K562 (cell line): Measurements from ENCODE around the gene NR5A1. TPM values are rescaled to one million over a fixed set of nuclear protein-coding genes. Genes with fewer than 3 reads are reported as not detected.

Experiments used
- ATAC-seq: fragments of 200-7000 bp; cut with Tn5 transposase; 3 replicates; pipeline ENCODE4 v1.9.1; 2020; ENCODE audit warnings: moderate library complexity
- BruUV-seq: library from RNA; stranded (reverse); fragments of 400-500 nt; replicated peaks from 2 replicates; lab custom pipeline; 2021; lab: Mats Ljungman, UMichigan
- CTCF ChIA-PET: fragments of 300-600 bp; formaldehyde crosslinking; extraction: SDS; loops from one replicate; lab custom pipeline; 2021; ENCODE audit warnings: low intra/inter-chr PET ratio; lab: Yijun Ruan, JAX
- POLR2A ChIA-PET: fragments of 300-600, 350-650 bp; sonication (Branson Sonifier 250); formaldehyde crosslinking; extraction: SDS; loops from one replicate; lab custom pipeline; 2021; ENCODE audit warnings: antibody characterized with exemption, inconsistent platforms; lab: Yijun Ruan, JAX
- DNase-seq, 4 experiments: peaks; one replicate each; pipeline versions ENCODE4 v3.0.0 to v3.0.0-alpha.2; 2011 to 2018; ENCODE audit warnings: low spot score in 3 of 4, mixed read lengths in 3 of 4; ENCODE audit errors: extremely low read depth in 1 of 4
- FAIRE-seq: peaks from 2 replicates; lab custom pipeline; 2011; peaks lifted over from hg19 to GRCh38; lab: Jason Lieb, UNC
- H2AFZ ChIP-seq: 2 replicates; pipeline ENCODE4 v1.6.0; 2011; ENCODE audit warnings: low read depth, low read length, control low read depth, inconsistent platforms
- H3K27ac ChIP-seq: fragments of 200-600 bp; 3 replicates; pipeline ENCODE4 v1.8.0; 2011; ENCODE audit warnings: low read depth, mild to moderate bottlenecking, control low read depth, inconsistent platforms, low read length, moderate library complexity, mixed read lengths; ENCODE audit errors: extremely low read depth
- H3K27me3 ChIP-seq, 2 experiments: fragments of 300-600 bp in 1 of 2; 2 replicates in 1 of 2; 3 replicates in 1 of 2; pipeline versions ENCODE4 v1.6.0 to v1.8.0; 2011; ENCODE audit warnings: inconsistent platforms in 2 of 2, low read length in 2 of 2, mild to moderate bottlenecking in 1 of 2, mixed read lengths in 1 of 2, moderate library complexity in 1 of 2; ENCODE audit not compliant: control insufficient read depth in 2 of 2, insufficient read depth in 2 of 2
- H3K36me3 ChIP-seq: fragments of 300-600 bp; 3 replicates; pipeline ENCODE4 v1.8.0; 2011; ENCODE audit warnings: mild to moderate bottlenecking, low read length, inconsistent platforms; ENCODE audit not compliant: control insufficient read depth, insufficient read depth
- H3K4me1 ChIP-seq, 2 experiments: fragments of 200-600 bp in 1 of 2; replicated peaks in 1 of 2; 2 replicates in 1 of 2; 3 replicates in 1 of 2; pipeline versions ENCODE4 v1.5.1 to v1.8.0; 2011; ENCODE audit warnings: inconsistent platforms in 2 of 2, low read length in 2 of 2, mild to moderate bottlenecking in 1 of 2, mixed read lengths in 1 of 2, moderate library complexity in 1 of 2; ENCODE audit not compliant: control insufficient read depth in 2 of 2, insufficient read depth in 2 of 2
- H3K4me2 ChIP-seq: 2 replicates; pipeline ENCODE4 v1.6.1; 2011; ENCODE audit warnings: low read length, control low read depth, inconsistent platforms, mixed read lengths; ENCODE audit not compliant: insufficient read depth
- H3K4me3 ChIP-seq: fragments of 200-600 bp; sonication (generic), shearing (Covaris generic); 2 replicates; pipeline ENCODE4 v1.5.1; 2016; ENCODE audit warnings: control low read depth, inconsistent platforms
- H3K79me2 ChIP-seq: fragments of 200-600 bp; 3 replicates; pipeline ENCODE4 v1.8.0; 2011; ENCODE audit warnings: low read length, inconsistent platforms; ENCODE audit not compliant: control insufficient read depth, insufficient read depth
- H3K9ac ChIP-seq, 2 experiments: 2 replicates each; pipeline versions ENCODE4 v1.6.0 to v1.6.1; 2011; ENCODE audit warnings: low read depth in 2 of 2, low read length in 2 of 2, control low read depth in 1 of 2, inconsistent platforms in 1 of 2, mild to moderate bottlenecking in 1 of 2, mixed read lengths in 1 of 2; ENCODE audit not compliant: insufficient read depth in 1 of 2
- H3K9me1 ChIP-seq: one replicate; pipeline ENCODE4 v1.6.0; 2011; ENCODE audit warnings: inconsistent platforms, mild to moderate bottlenecking, low read length, moderate library complexity; ENCODE audit not compliant: control insufficient read depth, insufficient read depth
- H3K9me3 ChIP-seq: replicated peaks from 2 replicates; pipeline ENCODE4 v1.5.1; 2011; ENCODE audit warnings: low read depth, low read length, inconsistent platforms; ENCODE audit not compliant: control insufficient read depth, insufficient read depth
- H4K20me1 ChIP-seq: replicated peaks from 2 replicates; pipeline ENCODE4 v1.6.1; 2011; ENCODE audit warnings: low read length, inconsistent platforms, mixed read lengths; ENCODE audit not compliant: control insufficient read depth, insufficient read depth
- ARNT ChIP-seq, 2 experiments: fragments of 450-650 bp; IDR thresholded peaks; 2 replicates each; pipeline ENCODE4 v1.6.1; 2016; ENCODE audit warnings: mild to moderate bottlenecking in 1 of 2
- BRCA1 ChIP-seq, 2 experiments: fragments of 450-650 bp in 1 of 2; sonication (generic) in 1 of 2; formaldehyde crosslinking in 1 of 2; IDR thresholded peaks; 2 replicates each; pipeline versions ENCODE4 v1.5.0 to v1.6.1; 2017 to 2020; ENCODE audit warnings: mild to moderate bottlenecking in 1 of 2, missing genetic modification reagents in 1 of 2
- DIDO1 ChIP-seq: fragments of 450-650 bp; IDR thresholded peaks from 2 replicates; pipeline ENCODE4 v1.6.1; 2016; ENCODE audit warnings: low read depth, missing biosample characterization, missing genetic modification characterization
- IRF2 ChIP-seq: sonication (generic); formaldehyde crosslinking; IDR thresholded peaks from 2 replicates; pipeline ENCODE4 v1.8.1; 2022; ENCODE audit warnings: mild to moderate bottlenecking, missing genetic modification reagents
- KLF16 ChIP-seq: IDR thresholded peaks from 2 replicates; pipeline ENCODE4 v1.6.1; 2016; ENCODE audit warnings: antibody characterized with exemption
- MEF2D ChIP-seq: conservative IDR thresholded peaks from 2 replicates; pipeline ENCODE4 v1.6.1; 2016; ENCODE audit warnings: low read depth, missing genetic modification characterization, missing compliant biosample characterization
- SLC30A9 ChIP-seq: fragments of 250-450 bp; sonication (Bioruptor Pico); IDR thresholded peaks from 2 replicates; pipeline ENCODE4 v1.8.0; 2022; ENCODE audit warnings: mild to moderate bottlenecking, moderate library complexity
- SMAD1 ChIP-seq: fragments of 150-350 bp; IDR thresholded peaks from 2 replicates; pipeline ENCODE4 v1.6.1; 2014; ENCODE audit warnings: low read length, low read depth; ENCODE audit not compliant: partially characterized antibody
- ZNF143 ChIP-seq: sonication (generic); formaldehyde crosslinking; IDR thresholded peaks from 2 replicates; pipeline ENCODE4 v1.9.0; 2022; ENCODE audit warnings: mild to moderate bottlenecking, missing genetic modification reagents
- ZNF253 ChIP-seq: fragments of 250-450 bp; sonication (Bioruptor Pico); conservative IDR thresholded peaks from 2 replicates; pipeline ENCODE4 v1.6.1; 2021; ENCODE audit warnings: mild to moderate bottlenecking
- ZSCAN29 ChIP-seq: fragments of 450-650 bp; IDR thresholded peaks from 2 replicates; pipeline ENCODE4 v1.6.1; 2017
- WGBS: fragments of 100-300 bp; shearing (Covaris generic); methylation state at CpG from one replicate; pipeline ENCODE4 v1.1.6; 2016; ENCODE audit warnings: low coverage, mixed read lengths; ENCODE audit not compliant: insufficient coverage; ENCODE audit errors: missing lambda C conversion rate; 5-methylcytosine and 5-hydroxymethylcytosine counted together
- in situ Hi-C: fragments of 300-500 bp; cut with MboI; formaldehyde crosslinking; loops from 4 replicates; pipeline ENCODE4 v1.15.0; 2018; ENCODE audit warnings: inconsistent platforms, mixed read lengths
- intact Hi-C: fragments of 100-400 bp; cut with micrococcal nuclease; formaldehyde crosslinking; loops from 2 replicates; pipeline ENCODE4 v1.14.2; 2022
- polyA plus RNA-seq, 8 experiments: library from polyadenylated mRNA; depleted of rRNA in 4 of 8; stranded (reverse) in 5 of 8; unstranded in 3 of 8; fragments of >200 nt; fragmentation: Nextera tagmentation in 2 of 8; fragmentation: Illumina TruSeq in 1 of 8; extraction: Ambion mirVana in 2 of 8; extraction: Trizol in 1 of 8; gene quantifications; 2 replicates each; pipeline versions ENCODE4 v1.2.1 to v1.2.3, GENCODE V29; 2011 to 2014; ENCODE audit warnings: inconsistent platforms in 1 of 8, missing spikeins in 1 of 8
- total RNA-seq, 7 experiments: library from RNA; depleted of rRNA in 6 of 7; stranded (reverse); fragments of >200 nt in 6 of 7; fragmentation: Illumina TruSeq in 2 of 7; extraction: Trizol in 2 of 7; gene quantifications; 2 replicates each; pipeline versions ENCODE4 v1.2.1 to v1.2.3, GENCODE V29; 2011 to 2021; ENCODE audit warnings: low replicate concordance in 1 of 7
- TF ChIP-seq, protein P1 (sequence below): sonication (generic); formaldehyde crosslinking; IDR thresholded peaks from 2 replicates; pipeline ENCODE4 v1.8.1; 2023; ENCODE audit warnings: mild to moderate bottlenecking, missing genetic modification reagents

NR5A1 gene
- total and polyA plus RNA-seq, 9 of the 15 experiments (the other 6 are each of a cell fraction or from before 2014, with no cell fraction given): 0.11 to 0.32 (median 0.20) TPM; not detected in 6

DNA sequence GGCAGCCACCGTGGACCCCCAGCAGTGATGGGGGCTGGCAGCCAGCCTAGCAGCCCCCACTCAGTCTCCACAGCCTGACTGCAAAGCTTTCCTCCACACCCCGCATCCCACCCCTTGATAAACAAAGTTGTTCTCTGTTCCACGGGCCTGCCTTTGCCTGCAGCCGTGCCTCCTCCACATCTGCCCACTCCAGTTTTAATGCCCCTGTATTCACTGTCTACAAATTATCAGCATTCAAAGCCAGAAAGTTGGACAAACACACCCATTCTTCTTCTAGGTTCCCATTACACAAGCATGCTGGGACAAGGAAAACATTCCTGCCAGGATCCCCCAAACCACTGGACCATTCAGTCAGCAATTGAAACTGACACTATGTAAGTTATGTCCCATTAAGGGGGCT, 23.0 kb upstream of the NR5A1 start:
- Histone ChIP-seq H3K4me1 (no peaks in the 10 kb centered on the region; a peak in 1 of 5 replicates), H3K9me1 (no peaks in the 10 kb centered on the region), H3K79me2 (no peaks in the 10 kb centered on the region), H2AFZ (no peak overlapping the region), H3K4me2 (no peak overlapping the region), H3K36me3 (peaks cover 72% of the 10 kb centered on the region), H3K4me3 (no peak overlapping the region), H3K27me3 (no peaks in the 10 kb centered on the region), H3K27ac (no peak overlapping the region), H4K20me1 (no peaks in the 10 kb centered on the region; the same call in none of the 2 replicates), H3K9me3 (no peaks in the 10 kb centered on the region), H3K9ac (0 out of 4 replicates have a peak overlapping the region, but pooled peaks of 1 of the 2 experiments have one; percentile 23)
- POLR2A ChIA-PET: interaction anchor here (0.6 kb wide), 1 partner anchor 10 kb away, joined by 5 read pairs; no protein-coding TSS in a partner anchor
- FAIRE-seq: no peak
- intact Hi-C loops: no loop called here
- BruUV-seq: no TSS peak
- DNase-seq: no peak
- CTCF ChIA-PET: no interaction called here
- TF ChIP-seq ZSCAN29 (no peak), ZNF143 (CRISPR knock-in tag) (no peak), KLF16 (no peak), MEF2D (tag) (no peak), IRF2 (CRISPR knock-in tag) (no peak), ARNT (IDR thresholded peaks at IDR 0.05) (no peak), DIDO1 (tag) (no peak), SLC30A9 (CRISPR knock-in tag) (no peak), ZNF253 (CRISPR knock-in tag) (no peak), SMAD1 (no peak), BRCA1 (IDR thresholded peaks at IDR 0.05) (no peak), BRCA1 (CRISPR knock-in tag; IDR thresholded peaks at IDR 0.05) (no peak)
- TF ChIP-seq, protein P1, sequence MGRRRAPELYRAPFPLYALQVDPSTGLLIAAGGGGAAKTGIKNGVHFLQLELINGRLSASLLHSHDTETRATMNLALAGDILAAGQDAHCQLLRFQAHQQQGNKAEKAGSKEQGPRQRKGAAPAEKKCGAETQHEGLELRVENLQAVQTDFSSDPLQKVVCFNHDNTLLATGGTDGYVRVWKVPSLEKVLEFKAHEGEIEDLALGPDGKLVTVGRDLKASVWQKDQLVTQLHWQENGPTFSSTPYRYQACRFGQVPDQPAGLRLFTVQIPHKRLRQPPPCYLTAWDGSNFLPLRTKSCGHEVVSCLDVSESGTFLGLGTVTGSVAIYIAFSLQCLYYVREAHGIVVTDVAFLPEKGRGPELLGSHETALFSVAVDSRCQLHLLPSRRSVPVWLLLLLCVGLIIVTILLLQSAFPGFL (CRISPR knock-in tag): no peak
- in situ Hi-C loops: no loop called here
- no peak for ATAC-seq
- 85% methylated on average over 4 of the region's 4 CpGs for WGBS
